ENCODE results near the gene STAT5A.
"Not testable (repeated sequence)": the region's sequence is repeated elsewhere in the genome, so short reads cannot be mapped to it uniquely, and the experiment has no call there.

Gene STAT5A

GRCh38 chr17:42304187-42305030 lies 16.1 kb downstream of the STAT5A start:
- Histone ChIP-seq H3K36me3 (ENCODE audit: insufficient read depth, insufficient read length, low read length) (peaks cover 7% of the 10 kb centered on the region), H3K9ac (ENCODE audit: insufficient read length, low read depth) (no peak overlapping the region), H3K27me3 (ENCODE audit: insufficient read depth, insufficient read length) (no peaks in the 10 kb centered on the region), H3K4me1 (ENCODE audit: insufficient read depth, insufficient read length) (no peaks in the 10 kb centered on the region), H3K4me3 (ENCODE audit: insufficient read length, low read depth) (no peak overlapping the region), H3K9me3 (ENCODE audit: insufficient read depth, low read length) (no peaks in the 10 kb centered on the region)
- no peak for DNase-seq (ENCODE audit: low read depth, low spot score)
- TF ChIP-seq ZNF274 (IDR thresholded peaks at IDR 0.05; ENCODE audit: low read depth, low read length), result no peak
- no peak for TF ChIP-seq YY1 (IDR thresholded peaks at IDR 0.05; ENCODE audit: insufficient read depth, insufficient read length)
- TF ChIP-seq SUZ12 (IDR thresholded peaks at IDR 0.05; ENCODE audit: extremely low read depth, insufficient read depth, insufficient read length), result no peak

- not testable (repeated sequence) for H3K4me1 ChIP-seq (ENCODE audit: insufficient read depth, insufficient read length); H3K27me3 ChIP-seq (ENCODE audit: insufficient read depth, insufficient read length); H3K9ac ChIP-seq (ENCODE audit: insufficient read length, low read depth); DNase-seq (ENCODE audit: low read depth, low spot score); H3K4me3 ChIP-seq (ENCODE audit: insufficient read length, low read depth); H3K9me3 ChIP-seq (ENCODE audit: insufficient read depth, low read length); H3K36me3 ChIP-seq (ENCODE audit: insufficient read depth, insufficient read length, low read length)
Observed at GRCh38 chr17:42305031-42305330, 16.7 kb downstream of the STAT5A start.

GRCh38 chr17:42305543-42306384 lies 17.5 kb downstream of the STAT5A start:
- peaks cover 9% of the 10 kb centered on the region for H3K36me3 ChIP-seq (ENCODE audit: insufficient read depth, insufficient read length, low read length)
- DNase-seq (ENCODE audit: low read depth, low spot score), result no peak
- peaks cover 4% of the 10 kb centered on the region for H3K4me1 ChIP-seq (ENCODE audit: insufficient read depth, insufficient read length)
- no peaks in the 10 kb centered on the region for H3K9me3 ChIP-seq (ENCODE audit: insufficient read depth, low read length)
- no peak overlapping the region for H3K4me3 ChIP-seq (ENCODE audit: insufficient read length, low read depth)
- H3K9ac ChIP-seq (ENCODE audit: insufficient read length, low read depth), result no peak overlapping the region
- TF ChIP-seq YY1 (IDR thresholded peaks at IDR 0.05; ENCODE audit: insufficient read depth, insufficient read length) (no peak), ZNF274 (IDR thresholded peaks at IDR 0.05; ENCODE audit: low read depth, low read length) (no peak), SUZ12 (IDR thresholded peaks at IDR 0.05; ENCODE audit: extremely low read depth, insufficient read depth, insufficient read length) (no peak)
- H3K27me3 ChIP-seq (ENCODE audit: insufficient read depth, insufficient read length), result no peaks in the 10 kb centered on the region

GRCh38 chr17:42306385-42306667 lies 18.0 kb downstream of the STAT5A start:
- no peak for DNase-seq (ENCODE audit: low read depth, low spot score)
- TF ChIP-seq ZNF274 (IDR thresholded peaks at IDR 0.05; ENCODE audit: low read depth, low read length), result no peak
- no peak for TF ChIP-seq YY1 (IDR thresholded peaks at IDR 0.05; ENCODE audit: insufficient read depth, insufficient read length)
- no peak for TF ChIP-seq SUZ12 (IDR thresholded peaks at IDR 0.05; ENCODE audit: extremely low read depth, insufficient read depth, insufficient read length)
- no peaks in the 10 kb centered on the region for H3K9me3 ChIP-seq (ENCODE audit: insufficient read depth, low read length)
- H3K4me3 ChIP-seq (ENCODE audit: insufficient read length, low read depth), result no peak overlapping the region
- peaks cover 4% of the 10 kb centered on the region for H3K4me1 ChIP-seq (ENCODE audit: insufficient read depth, insufficient read length)
- no peaks in the 10 kb centered on the region for H3K27me3 ChIP-seq (ENCODE audit: insufficient read depth, insufficient read length)
- peaks cover 5% of the 10 kb centered on the region for H3K36me3 ChIP-seq (ENCODE audit: insufficient read depth, insufficient read length, low read length)
- H3K9ac ChIP-seq (ENCODE audit: insufficient read length, low read depth), result no peak overlapping the region

GRCh38 chr17:42307362-42307927 lies 19.1 kb downstream of the STAT5A start:
- Histone ChIP-seq H3K36me3 (ENCODE audit: insufficient read depth, insufficient read length, low read length) (peaks cover 3% of the 10 kb centered on the region), H3K9me3 (ENCODE audit: insufficient read depth, low read length) (no peaks in the 10 kb centered on the region), H3K4me1 (ENCODE audit: insufficient read depth, insufficient read length) (peaks cover 7% of the 10 kb centered on the region), H3K27me3 (ENCODE audit: insufficient read depth, insufficient read length) (no peaks in the 10 kb centered on the region), H3K9ac (ENCODE audit: insufficient read length, low read depth) (no peak overlapping the region), H3K4me3 (ENCODE audit: insufficient read length, low read depth) (no peak overlapping the region)
- DNase-seq (ENCODE audit: low read depth, low spot score), result no peak
- TF ChIP-seq SUZ12 (IDR thresholded peaks at IDR 0.05; ENCODE audit: extremely low read depth, insufficient read depth, insufficient read length) (no peak), ZNF274 (IDR thresholded peaks at IDR 0.05; ENCODE audit: low read depth, low read length) (no peak), YY1 (IDR thresholded peaks at IDR 0.05; ENCODE audit: insufficient read depth, insufficient read length) (no peak)

GRCh38 chr17:42308446-42308845 lies 20.1 kb downstream of the STAT5A start:
- DNase-seq (ENCODE audit: low read depth, low spot score), result no peak
- H3K27me3 ChIP-seq (ENCODE audit: insufficient read depth, insufficient read length), result no peaks in the 10 kb centered on the region
- H3K9ac ChIP-seq (ENCODE audit: insufficient read length, low read depth), result no peak overlapping the region
- TF ChIP-seq ZNF274 (IDR thresholded peaks at IDR 0.05; ENCODE audit: low read depth, low read length) (no peak), SUZ12 (IDR thresholded peaks at IDR 0.05; ENCODE audit: extremely low read depth, insufficient read depth, insufficient read length) (no peak), YY1 (IDR thresholded peaks at IDR 0.05; ENCODE audit: insufficient read depth, insufficient read length) (no peak)
- H3K36me3 ChIP-seq (ENCODE audit: insufficient read depth, insufficient read length, low read length), result peaks cover 5% of the 10 kb centered on the region
- no peak overlapping the region for H3K4me3 ChIP-seq (ENCODE audit: insufficient read length, low read depth)
- peaks cover 11% of the 10 kb centered on the region for H3K4me1 ChIP-seq (ENCODE audit: insufficient read depth, insufficient read length)
- no peaks in the 10 kb centered on the region for H3K9me3 ChIP-seq (ENCODE audit: insufficient read depth, low read length)

- Histone ChIP-seq H3K4me3 (ENCODE audit: insufficient read length, low read depth) (no peak overlapping the region), H3K9ac (ENCODE audit: insufficient read length, low read depth) (no peak overlapping the region), H3K9me3 (ENCODE audit: insufficient read depth, low read length) (no peaks in the 10 kb centered on the region), H3K4me1 (ENCODE audit: insufficient read depth, insufficient read length) (peaks cover 13% of the 10 kb centered on the region), H3K36me3 (ENCODE audit: insufficient read depth, insufficient read length, low read length) (peaks cover 12% of the 10 kb centered on the region), H3K27me3 (ENCODE audit: insufficient read depth, insufficient read length) (no peaks in the 10 kb centered on the region)
- no peak for DNase-seq (ENCODE audit: low read depth, low spot score)
- TF ChIP-seq ZNF274 (IDR thresholded peaks at IDR 0.05; ENCODE audit: low read depth, low read length) (no peak), YY1 (IDR thresholded peaks at IDR 0.05; ENCODE audit: insufficient read depth, insufficient read length) (no peak), SUZ12 (IDR thresholded peaks at IDR 0.05; ENCODE audit: extremely low read depth, insufficient read depth, insufficient read length) (no peak)
Observed at GRCh38 chr17:42309142-42309541, 20.8 kb downstream of the STAT5A start.
